Activated CD4-positive, alpha-beta memory T cell treated with anti-CD3 and anti-CD28 coated beads, Interleukin-2, amount 10 ng/mL, durations not matched to agents 7 days and 5 days (primary cell): ENCODE measurements around the gene MIPOL1. TPM values are rescaled to one million over a fixed set of nuclear protein-coding genes. Genes with fewer than 3 reads are reported as not detected.
"Not testable (repeated sequence)": the region's sequence is repeated elsewhere in the genome, so short reads cannot be mapped to it uniquely, and the experiment has no call there.

Experiments used
- CTCF ChIA-PET: fragments of 350-600 bp; sonication (Branson Sonifier 250); formaldehyde crosslinking; loops from one replicate; lab custom pipeline; 2021; ENCODE audit warnings: antibody characterized with exemption, inconsistent platforms; lab: Charles Lee
- POLR2A ChIA-PET: fragments of 350-600 bp; sonication (Branson Sonifier 250); formaldehyde crosslinking; loops from one replicate; lab custom pipeline; 2021; ENCODE audit warnings: antibody characterized with exemption; lab: Charles Lee
- DNase-seq: peaks from one replicate; pipeline ENCODE4 v3.0.0-alpha.2; 2020
- H3K27ac Mint-ChIP-seq: one replicate; pipeline ENCODE4 v1.8.0; 2021; ENCODE audit warnings: mild to moderate bottlenecking, mixed read lengths
- H3K27me3 Mint-ChIP-seq: one replicate; pipeline ENCODE4 v1.8.0; 2021; ENCODE audit warnings: mixed read lengths
- H3K36me3 Mint-ChIP-seq: one replicate; pipeline ENCODE4 v1.8.0; 2021; ENCODE audit warnings: low read depth, mixed read lengths
- H3K4me1 Mint-ChIP-seq: one replicate; pipeline ENCODE4 v1.8.0; 2021; ENCODE audit warnings: mixed read lengths
- H3K4me3 Mint-ChIP-seq: one replicate; pipeline ENCODE4 v1.8.0; 2021; ENCODE audit warnings: mild to moderate bottlenecking, mixed read lengths
- H3K9me3 Mint-ChIP-seq: one replicate; pipeline ENCODE4 v1.8.0; 2021; ENCODE audit warnings: mixed read lengths
- total RNA-seq, 2 experiments: library from RNA; stranded (reverse); gene quantifications; one replicate each; pipeline ENCODE4 v1.2.3, GENCODE V29; 2021

MIPOL1 gene
- total RNA-seq, 2 experiments from 2014 or later, result 0.18 TPM; not detected in 1

DNA sequence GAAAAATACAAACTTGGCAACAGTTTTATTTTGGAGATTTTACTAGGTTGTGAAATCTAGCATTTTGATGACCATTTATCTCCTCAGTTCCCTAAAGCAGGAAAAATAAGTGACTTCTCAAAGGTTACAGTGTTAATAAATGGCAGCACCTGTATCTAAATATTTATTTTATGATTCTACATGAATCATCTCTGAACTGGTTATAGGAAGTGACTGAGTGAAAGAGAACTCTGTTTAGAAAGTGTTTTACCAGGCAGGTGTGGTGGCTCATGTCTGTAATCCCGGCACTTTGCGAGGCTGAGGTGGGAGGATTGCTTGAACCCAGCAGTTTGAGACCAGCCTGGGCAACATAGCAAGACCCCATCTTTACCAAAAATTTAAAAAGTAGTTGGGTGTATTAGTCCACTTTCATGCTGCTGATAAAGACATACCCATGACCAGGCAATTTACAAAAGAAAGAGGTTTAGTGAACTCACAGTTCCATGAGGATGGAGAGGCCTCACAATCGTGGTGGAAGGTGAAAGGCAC lies 26.3 kb downstream of the MIPOL1 start:
- CTCF ChIA-PET, result no interaction called here
- Mint-ChIP-seq H3K27me3 (no peaks in the 10 kb centered on the region), H3K4me1 (no peaks in the 10 kb centered on the region), H3K4me3 (no peak overlapping the region), H3K27ac (no peak overlapping the region), H3K9me3 (peaks cover 18% of the 10 kb centered on the region), H3K36me3 (no peaks in the 10 kb centered on the region)
- DNase-seq, result no peak
- POLR2A ChIA-PET, result no interaction called here

- POLR2A ChIA-PET, H3K27ac Mint-ChIP-seq, H3K36me3 Mint-ChIP-seq, H3K27me3 Mint-ChIP-seq, DNase-seq, H3K4me1 Mint-ChIP-seq, H3K4me3 Mint-ChIP-seq, CTCF ChIA-PET: not testable (repeated sequence)
- H3K9me3 Mint-ChIP-seq, result peaks cover 18% of the 10 kb centered on the region
These were observed 27.9 kb downstream of the MIPOL1 start for GRCh38 chr14:37225668-37226067.

- Mint-ChIP-seq H3K9me3 (peaks cover 8% of the 10 kb centered on the region), H3K36me3 (no peaks in the 10 kb centered on the region), H3K27ac (no peak overlapping the region), H3K4me3 (no peak overlapping the region), H3K27me3 (no peaks in the 10 kb centered on the region), H3K4me1 (no peaks in the 10 kb centered on the region)
- no peak for DNase-seq
- ChIA-PET POLR2A (no interaction called here), CTCF (interaction anchor here (0.8 to 1.5 kb wide), 11 partner anchors 8 to 644 kb away, joined by 3 to 11 read pairs (median 5); no protein-coding TSS in a partner anchor)
These were observed 32.9 kb downstream of the MIPOL1 start for GRCh38 chr14:37230551-37231194.

GRCh38 chr14:37232907-37233481 lies 35.3 kb downstream of the MIPOL1 start:
- POLR2A ChIA-PET, result no interaction called here
- Mint-ChIP-seq H3K27ac (no peak overlapping the region), H3K9me3 (no peaks in the 10 kb centered on the region), H3K4me1 (no peaks in the 10 kb centered on the region), H3K36me3 (no peaks in the 10 kb centered on the region), H3K4me3 (no peak overlapping the region), H3K27me3 (no peaks in the 10 kb centered on the region)
- CTCF ChIA-PET, result no interaction called here
- DNase-seq, result no peak

- H3K4me1 Mint-ChIP-seq, result no peaks in the 10 kb centered on the region
- no peak overlapping the region for H3K4me3 Mint-ChIP-seq
- ChIA-PET CTCF (interaction anchor here (0.7 to 1.1 kb wide), 3 partner anchors 9 to 13 kb away, joined by 3 read pairs; no protein-coding TSS in a partner anchor), POLR2A (no interaction called here)
- no peak for DNase-seq
- H3K27ac Mint-ChIP-seq, result no peak overlapping the region
- no peaks in the 10 kb centered on the region for H3K36me3 Mint-ChIP-seq
- H3K27me3 Mint-ChIP-seq, result no peaks in the 10 kb centered on the region
- H3K9me3 Mint-ChIP-seq, result no peaks in the 10 kb centered on the region
These were observed 36.5 kb downstream of the MIPOL1 start for GRCh38 chr14:37234222-37234621.

DNA sequence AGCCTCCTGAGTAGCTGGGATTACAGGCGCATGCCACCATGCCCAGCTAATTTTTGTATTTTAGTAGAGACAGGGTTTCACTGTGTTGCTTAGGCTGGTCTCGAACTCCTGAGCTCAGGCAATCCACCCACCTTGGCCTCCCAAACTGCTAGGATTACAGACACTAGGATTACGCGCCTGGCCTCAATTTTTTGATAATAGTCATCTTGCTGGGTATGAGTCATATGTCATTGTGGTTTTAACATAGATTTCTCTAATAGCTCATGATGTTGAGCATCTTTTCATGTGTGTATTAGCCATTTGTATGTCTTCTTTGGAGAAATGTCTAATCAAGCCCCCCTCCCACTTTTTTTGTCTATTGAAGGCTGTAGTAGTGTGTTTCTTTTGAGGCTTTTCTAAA lies 38.3 kb downstream of the MIPOL1 start:
- H3K9me3 Mint-ChIP-seq, DNase-seq, H3K27me3 Mint-ChIP-seq, H3K36me3 Mint-ChIP-seq, H3K4me1 Mint-ChIP-seq, H3K4me3 Mint-ChIP-seq, H3K27ac Mint-ChIP-seq, POLR2A ChIA-PET: not testable (repeated sequence)
- CTCF ChIA-PET, result interaction anchor here (1.0 kb wide), 1 partner anchor 9 kb away, joined by 5 read pairs; no protein-coding TSS in a partner anchor

DNA sequence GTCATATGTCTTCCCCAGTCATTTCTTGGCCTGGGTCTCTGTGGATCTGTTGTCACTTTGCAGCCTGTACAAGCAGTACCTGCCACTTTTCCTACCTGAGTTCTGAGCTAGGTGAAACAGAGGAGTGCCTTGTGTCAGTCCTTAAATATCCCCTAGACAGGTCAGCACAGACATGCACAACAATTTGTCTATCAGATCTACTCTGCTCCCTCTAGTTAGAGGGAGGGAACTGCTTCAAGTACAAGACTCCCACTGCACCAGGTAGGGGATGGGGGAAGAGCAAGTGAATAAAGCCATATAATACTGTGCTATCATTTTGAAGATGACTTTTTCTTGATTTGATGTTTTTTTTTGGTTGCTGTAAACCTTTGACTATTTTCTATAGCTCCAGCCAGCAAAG lies 39.4 kb downstream of the MIPOL1 start:
- POLR2A ChIA-PET, result no interaction called here
- H3K4me1 Mint-ChIP-seq, result no peaks in the 10 kb centered on the region
- no peak overlapping the region for H3K4me3 Mint-ChIP-seq
- H3K36me3 Mint-ChIP-seq, result no peaks in the 10 kb centered on the region
- no peak overlapping the region for H3K27ac Mint-ChIP-seq
- CTCF ChIA-PET, result interaction anchor here (1.5 kb wide), 1 partner anchor 10 kb away, joined by 3 read pairs; no protein-coding TSS in a partner anchor
- H3K9me3 Mint-ChIP-seq, result no peaks in the 10 kb centered on the region
- no peaks in the 10 kb centered on the region for H3K27me3 Mint-ChIP-seq
- DNase-seq, result no peak

- Mint-ChIP-seq H3K36me3 (no peaks in the 10 kb centered on the region), H3K27ac (no peak overlapping the region), H3K4me3 (no peak overlapping the region), H3K4me1 (no peaks in the 10 kb centered on the region), H3K9me3 (no peaks in the 10 kb centered on the region), H3K27me3 (no peaks in the 10 kb centered on the region)
- POLR2A ChIA-PET, result no interaction called here
- CTCF ChIA-PET, result interaction anchor here (1.5 kb wide), 1 partner anchor 9 kb away, joined by 3 read pairs; no protein-coding TSS in a partner anchor
- no peak for DNase-seq
These were observed 40.0 kb downstream of the MIPOL1 start for GRCh38 chr14:37237735-37238200.

GRCh38 chr14:37241198-37241597 lies 43.5 kb downstream of the MIPOL1 start:
- POLR2A ChIA-PET, result no interaction called here
- CTCF ChIA-PET, result no interaction called here

DNA sequence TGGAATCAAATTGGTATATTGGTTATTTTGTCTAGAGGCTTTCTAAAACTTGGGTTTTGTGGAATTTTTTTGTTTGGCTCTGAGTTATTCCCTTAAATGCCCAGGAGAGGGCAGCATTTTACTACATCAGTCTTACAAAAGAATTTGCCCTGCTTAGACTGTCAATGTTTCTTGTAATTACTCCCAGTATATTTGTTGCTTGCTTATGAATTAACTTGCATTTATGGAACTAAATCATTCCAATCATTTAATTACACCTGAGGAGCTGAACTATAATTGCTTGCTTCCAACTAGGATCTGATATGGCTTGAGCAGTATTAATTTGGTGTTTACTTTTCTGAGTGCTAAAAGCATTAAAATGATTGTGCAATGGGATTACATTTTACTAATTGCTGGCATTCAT lies 48.7 kb downstream of the MIPOL1 start:
- Mint-ChIP-seq H3K4me3 (no peak overlapping the region), H3K4me1 (no peaks in the 10 kb centered on the region), H3K36me3 (no peaks in the 10 kb centered on the region), H3K27me3 (no peaks in the 10 kb centered on the region), H3K27ac (no peak overlapping the region), H3K9me3 (no peaks in the 10 kb centered on the region)
- ChIA-PET POLR2A (no interaction called here), CTCF (interaction anchor here (1.0 to 1.8 kb wide), 4 partner anchors 9 to 628 kb away, joined by 3 to 9 read pairs (median 4); no protein-coding TSS in a partner anchor)
- no peak for DNase-seq

More at GRCh38 chr14:37241198-37241597, 43.5 kb downstream of the MIPOL1 start:
- Mint-ChIP-seq H3K9me3 (no peaks in the 10 kb centered on the region), H3K4me1 (no peaks in the 10 kb centered on the region), H3K4me3 (no peak overlapping the region), H3K36me3 (no peaks in the 10 kb centered on the region), H3K27ac (no peak overlapping the region), H3K27me3 (no peaks in the 10 kb centered on the region)
- DNase-seq, result no peak

DNA sequence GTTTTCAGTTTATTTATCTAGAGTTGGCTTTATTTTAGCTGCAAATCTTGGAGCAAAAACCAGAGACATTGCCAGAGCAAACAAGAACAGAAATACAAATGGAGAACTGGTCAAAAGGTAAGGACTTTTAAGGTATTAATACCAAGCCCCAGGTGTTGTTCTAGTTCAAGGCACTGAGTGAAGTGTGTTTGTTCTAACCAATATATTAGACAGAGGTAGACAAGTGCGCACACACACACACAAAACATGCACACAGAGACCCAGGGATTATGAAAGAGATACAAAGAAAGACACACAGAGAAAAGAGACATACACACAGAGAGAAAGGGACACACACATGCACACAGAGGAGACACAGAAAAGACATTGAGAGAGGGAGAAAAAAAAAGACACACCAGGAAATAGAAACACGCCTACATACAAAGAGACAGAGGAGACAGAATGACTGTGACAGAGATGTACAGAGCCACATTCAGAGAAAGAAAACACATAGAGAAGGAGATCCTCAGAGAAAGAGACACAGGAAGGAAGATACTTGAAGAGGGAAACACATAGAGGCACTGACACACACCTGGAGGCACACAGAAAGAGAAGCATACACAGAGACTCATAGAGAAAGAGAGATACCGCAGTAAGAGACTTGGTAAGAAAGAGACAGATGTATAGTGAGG lies 50.2 kb downstream of the MIPOL1 start:
- no peaks in the 10 kb centered on the region for H3K36me3 Mint-ChIP-seq
- no peaks in the 10 kb centered on the region for H3K4me1 Mint-ChIP-seq
- H3K9me3 Mint-ChIP-seq, result no peaks in the 10 kb centered on the region
- H3K4me3 Mint-ChIP-seq, result no peak overlapping the region
- ChIA-PET POLR2A (no interaction called here), CTCF (no interaction called here)
- no peak overlapping the region for H3K27ac Mint-ChIP-seq
- no peak for DNase-seq
- no peaks in the 10 kb centered on the region for H3K27me3 Mint-ChIP-seq

DNA sequence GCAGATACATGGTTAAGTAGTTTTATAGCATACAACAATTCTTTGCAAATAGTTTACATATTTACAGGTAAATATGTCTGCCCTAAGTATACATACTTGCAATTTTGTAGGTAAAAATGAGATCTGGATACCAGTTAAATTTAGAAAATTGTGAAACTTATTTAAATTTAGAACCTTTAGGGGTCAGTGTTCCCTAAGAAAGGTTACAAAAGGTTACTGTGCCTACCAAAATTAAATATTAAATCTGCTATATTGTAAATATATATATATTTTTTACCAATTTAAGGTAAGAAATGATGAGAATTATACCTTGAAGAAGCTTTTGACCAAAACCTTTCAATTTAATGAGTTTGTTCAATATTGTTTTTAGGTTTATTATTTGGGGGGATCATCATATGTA lies 54.0 kb downstream of the MIPOL1 start:
- no peaks in the 10 kb centered on the region for H3K9me3 Mint-ChIP-seq
- POLR2A ChIA-PET, result no interaction called here
- DNase-seq, result no peak
- H3K4me3 Mint-ChIP-seq, result no peak overlapping the region
- no peaks in the 10 kb centered on the region for H3K36me3 Mint-ChIP-seq
- H3K27ac Mint-ChIP-seq, result no peak overlapping the region
- H3K27me3 Mint-ChIP-seq, result no peaks in the 10 kb centered on the region
- no peaks in the 10 kb centered on the region for H3K4me1 Mint-ChIP-seq
- CTCF ChIA-PET, result no interaction called here

GRCh38 chr14:37252434-37252833 lies 54.7 kb downstream of the MIPOL1 start:
- ChIA-PET CTCF (no interaction called here), POLR2A (no interaction called here)
- Mint-ChIP-seq H3K27me3 (no peaks in the 10 kb centered on the region), H3K9me3 (no peaks in the 10 kb centered on the region), H3K4me3 (no peak overlapping the region), H3K36me3 (no peaks in the 10 kb centered on the region), H3K4me1 (no peaks in the 10 kb centered on the region), H3K27ac (no peak overlapping the region)
- DNase-seq, result no peak
